B cell (primary cell): ENCODE results near the gene HEPACAM2. TPM values are rescaled to one million over a fixed set of nuclear protein-coding genes. Genes with fewer than 3 reads are reported as not detected.

Experiments
- ATAC-seq: fragments of 200-7000 bp; cut with Tn5 transposase; one replicate; pipeline ENCODE4 v1.10.0; 2021; ENCODE audit warnings: low read depth, mild to moderate bottlenecking, moderate number of reproducible peaks, moderate library complexity
- CTCF ChIA-PET: fragments of 350-600 bp; sonication (Branson Sonifier 250); formaldehyde crosslinking; loops from one replicate; lab custom pipeline; 2021; ENCODE audit warnings: antibody characterized with exemption, inconsistent platforms; lab: Charles Lee
- POLR2A ChIA-PET: fragments of 350-600 bp; sonication (Branson Sonifier 250); formaldehyde crosslinking; loops from one replicate; lab custom pipeline; 2021; ENCODE audit warnings: antibody characterized with exemption; lab: Charles Lee
- DNase-seq: peaks from one replicate; pipeline ENCODE4 v3.0.0; 2013
- H2AFZ ChIP-seq: 2 replicates; pipeline ENCODE4 v1.6.1; 2012; ENCODE audit warnings: mild to moderate bottlenecking, low read depth, low read length; ENCODE audit not compliant: insufficient read depth, poor library complexity, severe bottlenecking
- H3K27ac ChIP-seq, 2 donors: 1 replicate in 1 of 2; 2 replicates in 1 of 2; pipeline ENCODE4 v1.5.1; 2012 to 2013; ENCODE audit warnings: low read length in 2 of 2, mild to moderate bottlenecking in 2 of 2, moderate library complexity in 1 of 2
- H3K27me3 ChIP-seq, 4 experiments: fragments of 200-600 bp in 1 of 4; sonication (generic) in 1 of 4; replicated peaks in 1 of 4; 1 replicate in 2 of 4; 2 replicates in 2 of 4; pipeline versions ENCODE4 v1.6.1 to v1.7.0; 2013 to 2016; ENCODE audit warnings: low read length in 3 of 4, mild to moderate bottlenecking in 2 of 4, mixed read lengths in 1 of 4, moderate library complexity in 1 of 4; ENCODE audit not compliant: insufficient read depth in 4 of 4, control insufficient read depth in 3 of 4; ENCODE audit errors: control extremely low read depth in 1 of 4
- H3K36me3 ChIP-seq, 2 experiments: replicated peaks in 1 of 2; 1 replicate in 1 of 2; 2 replicates in 1 of 2; pipeline versions ENCODE4 v1.6.1 to v1.7.1; 2013; ENCODE audit warnings: low read length in 1 of 2; ENCODE audit not compliant: insufficient read depth in 2 of 2, control insufficient read depth in 1 of 2; ENCODE audit errors: control extremely low read depth in 1 of 2, extremely low read depth in 1 of 2
- H3K4me1 ChIP-seq, 2 donors: fragments of 200-600 bp in 1 of 2; sonication (generic) in 1 of 2; 1 replicate in 1 of 2; 2 replicates in 1 of 2; pipeline versions ENCODE4 v1.5.1 to v1.6.1; 2013 to 2017; ENCODE audit warnings: low read length in 2 of 2; ENCODE audit not compliant: control insufficient read depth in 2 of 2, insufficient read depth in 2 of 2
- H3K4me2 ChIP-seq: replicated peaks from 2 replicates; pipeline ENCODE3; 2012; ENCODE audit warnings: mild to moderate bottlenecking, low read depth, low read length; ENCODE audit not compliant: poor library complexity, severe bottlenecking
- H3K4me3 ChIP-seq, 5 experiments: fragments of 200-600 bp in 1 of 5; sonication (generic) in 1 of 5; 1 replicate in 3 of 5; 2 replicates in 2 of 5; pipeline versions ENCODE4 v1.5.1 to v1.7.0; 2011 to 2016; ENCODE audit warnings: low read length in 4 of 5, mild to moderate bottlenecking in 4 of 5, low read depth in 2 of 5, control low read depth in 1 of 5, moderate library complexity in 1 of 5; ENCODE audit not compliant: insufficient read depth in 1 of 5; ENCODE audit errors: control extremely low read depth in 1 of 5, extremely low read depth in 1 of 5
- H3K79me2 ChIP-seq: fragments of 200-600 bp; sonication (generic); one replicate; pipeline ENCODE4 v1.6.0; 2016; ENCODE audit warnings: low read length; ENCODE audit not compliant: control insufficient read depth, insufficient read depth
- H3K9ac ChIP-seq: fragments of 200-600 bp; sonication (generic); 2 replicates; pipeline ENCODE4 v1.6.1; 2017; ENCODE audit warnings: mild to moderate bottlenecking, low read length, moderate library complexity
- H3K9me3 ChIP-seq, 3 donors: one replicate each; pipeline versions ENCODE4 v1.6.1 to v1.7.1; 2013; ENCODE audit warnings: low read length in 2 of 3; ENCODE audit not compliant: control insufficient read depth in 2 of 3, insufficient read depth in 1 of 3; ENCODE audit errors: control extremely low read depth in 1 of 3
- H4K20me1 ChIP-seq: 2 replicates; pipeline ENCODE4 v1.6.0; 2012; ENCODE audit warnings: mild to moderate bottlenecking, low read length; ENCODE audit not compliant: insufficient read depth, control insufficient read depth, poor library complexity, severe bottlenecking
- H3K27ac Mint-ChIP-seq: one replicate; pipeline ENCODE4 v1.8.0; 2021; ENCODE audit warnings: mixed read lengths
- H3K27me3 Mint-ChIP-seq: one replicate; pipeline ENCODE4 v1.8.0; 2021; ENCODE audit warnings: mixed read lengths
- H3K4me1 Mint-ChIP-seq: one replicate; pipeline ENCODE4 v1.8.0; 2021; ENCODE audit warnings: mixed read lengths
- H3K4me3 Mint-ChIP-seq: one replicate; pipeline ENCODE4 v1.8.0; 2021; ENCODE audit warnings: mixed read lengths
- H3K9me3 Mint-ChIP-seq: one replicate; pipeline ENCODE4 v1.8.0; 2022; ENCODE audit warnings: mixed read lengths; ENCODE audit not compliant: insufficient read depth
- EZH2 ChIP-seq: IDR thresholded peaks from 2 replicates; pipeline ENCODE4 v1.6.1; 2012; ENCODE audit warnings: borderline replicate concordance, low read depth, mild to moderate bottlenecking, moderate library complexity, low read length; ENCODE audit not compliant: insufficient read depth, poor library complexity, severe bottlenecking
- WGBS: methylation state at CpG from one replicate; pipeline ENCODE4 v1.1.5; 2013; ENCODE audit warnings: missing lambda C conversion rate; ENCODE audit not compliant: insufficient coverage; 5-methylcytosine and 5-hydroxymethylcytosine counted together
- intact Hi-C: fragments of 100-400 bp; cut with micrococcal nuclease; formaldehyde crosslinking; loops from one replicate; pipeline ENCODE4 v1.10.0; 2022
- polyA plus RNA-seq: library from polyadenylated mRNA; depleted of rRNA; stranded (reverse); fragments of >200 nt; gene quantifications from 2 replicates; pipeline ENCODE4 v1.2.3, GENCODE V29; 2012
- total RNA-seq, 2 donors: library from RNA; stranded (reverse); fragments of 120-200 nt in 1 of 2; gene quantifications; 1 replicate in 1 of 2; 2 replicates in 1 of 2; pipeline versions ENCODE4 v1.2.3 to v1.2.4, GENCODE V29; 2013 to 2022
- TF ChIP-seq, protein P1 (sequence below): fragments of 200-600 bp; IDR thresholded peaks from one replicate; pipeline ENCODE4 v1.8.0; 2022; ENCODE audit warnings: antibody characterized with exemption, mild to moderate bottlenecking

HEPACAM2 gene
- total and polyA plus RNA-seq, 2 donors (not counting 1 experiment from before 2014, with no cell fraction given): not detected

GRCh38 chr7:93242106-93242505 is 15.8 kb upstream of the HEPACAM2 start:
- Histone ChIP-seq H3K79me2 (peaks cover 17% of the 10 kb centered on the region), H3K36me3 (peaks cover 0 to 13% of the 10 kb centered on the region in 2 experiments), H4K20me1 (peaks cover 15% of the 10 kb centered on the region), H2AFZ (no peak overlapping the region), H3K4me3 (no peak overlapping the region), H3K27ac (no peak overlapping the region), H3K27me3 (no peaks in the 10 kb centered on the region), H3K9me3 (no peaks in the 10 kb centered on the region), H3K4me2 (no peak overlapping the region), H3K9ac (no peak overlapping the region), H3K4me1 (no peaks in the 10 kb centered on the region)
- intact Hi-C loops: loop anchor here (10.0 kb wide), 1 partner anchor 1033 kb away; no protein-coding TSS in a partner anchor
- no peak overlapping the region for H3K27ac Mint-ChIP-seq
- no peak for ATAC-seq
- POLR2A ChIA-PET: no interaction called here
- WGBS: no CpG with 5 or more reads among the region's 3 CpGs
- CTCF ChIA-PET: interaction anchor here (1.1 to 1.7 kb wide), 3 partner anchors 10 to 14 kb away, joined by 3 to 9 read pairs (median 4); partner anchors contain the start of gene VPS50
- H3K4me1 Mint-ChIP-seq: peaks cover 6% of the 10 kb centered on the region
- DNase-seq: no peak
- no peak for TF ChIP-seq EZH2
- TF ChIP-seq, protein P1, sequence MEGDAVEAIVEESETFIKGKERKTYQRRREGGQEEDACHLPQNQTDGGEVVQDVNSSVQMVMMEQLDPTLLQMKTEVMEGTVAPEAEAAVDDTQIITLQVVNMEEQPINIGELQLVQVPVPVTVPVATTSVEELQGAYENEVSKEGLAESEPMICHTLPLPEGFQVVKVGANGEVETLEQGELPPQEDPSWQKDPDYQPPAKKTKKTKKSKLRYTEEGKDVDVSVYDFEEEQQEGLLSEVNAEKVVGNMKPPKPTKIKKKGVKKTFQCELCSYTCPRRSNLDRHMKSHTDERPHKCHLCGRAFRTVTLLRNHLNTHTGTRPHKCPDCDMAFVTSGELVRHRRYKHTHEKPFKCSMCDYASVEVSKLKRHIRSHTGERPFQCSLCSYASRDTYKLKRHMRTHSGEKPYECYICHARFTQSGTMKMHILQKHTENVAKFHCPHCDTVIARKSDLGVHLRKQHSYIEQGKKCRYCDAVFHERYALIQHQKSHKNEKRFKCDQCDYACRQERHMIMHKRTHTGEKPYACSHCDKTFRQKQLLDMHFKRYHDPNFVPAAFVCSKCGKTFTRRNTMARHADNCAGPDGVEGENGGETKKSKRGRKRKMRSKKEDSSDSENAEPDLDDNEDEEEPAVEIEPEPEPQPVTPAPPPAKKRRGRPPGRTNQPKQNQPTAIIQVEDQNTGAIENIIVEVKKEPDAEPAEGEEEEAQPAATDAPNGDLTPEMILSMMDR: no peak
- no peaks in the 10 kb centered on the region for H3K27me3 Mint-ChIP-seq
- no peaks in the 10 kb centered on the region for H3K9me3 Mint-ChIP-seq
- no peak overlapping the region for H3K4me3 Mint-ChIP-seq

GRCh38 chr7:93239824-93240223 is 13.6 kb upstream of the HEPACAM2 start:
- no peak overlapping the region for H3K27ac ChIP-seq
- DNase-seq: no peak

More at GRCh38 chr7:93239824-93240223, 13.6 kb upstream of the HEPACAM2 start:
- peaks cover 2% of the 10 kb centered on the region for H3K4me1 Mint-ChIP-seq
- no peaks in the 10 kb centered on the region for H3K9me3 Mint-ChIP-seq
- Histone ChIP-seq H2AFZ (no peak overlapping the region), H3K9me3 (no peaks in the 10 kb centered on the region), H3K36me3 (peaks cover 0 to 13% of the 10 kb centered on the region in 2 experiments), H4K20me1 (peaks cover 20% of the 10 kb centered on the region), H3K79me2 (peaks cover 32% of the 10 kb centered on the region), H3K27me3 (no peaks in the 10 kb centered on the region), H3K4me3 (no peak overlapping the region), H3K9ac (no peak overlapping the region), H3K4me2 (no peak overlapping the region), H3K4me1 (no peaks in the 10 kb centered on the region)
- no peak overlapping the region for H3K4me3 Mint-ChIP-seq
- CTCF ChIA-PET: interaction anchor here (1.5 to 1.6 kb wide), 2 partner anchors 12 to 308 kb away, joined by 3 to 7 read pairs; no protein-coding TSS in a partner anchor
- no peak overlapping the region for H3K27ac Mint-ChIP-seq
- intact Hi-C loops: loop anchor here (10.0 kb wide), 3 partner anchors 615 to 1265 kb away; partner anchors contain the start of gene CASD1
- no peaks in the 10 kb centered on the region for H3K27me3 Mint-ChIP-seq
- ATAC-seq: no peak
- no peak for TF ChIP-seq EZH2
- TF ChIP-seq, protein P1: no peak
- no CpG with 5 or more reads among the region's 4 CpGs for WGBS
- POLR2A ChIA-PET: no interaction called here
